Islet of Langerhans (tissue), 1 donor: ENCODE data around the gene ATP2B2.

Experiments used
- FAIRE-seq: peaks from one replicate; lab custom pipeline; 2011; peaks lifted over from hg19 to GRCh38; lab: Jason Lieb, UNC

ATP2B2 gene

GRCh38 chr3:10529809-10530208, 24.4 kb upstream of the ATP2B2 start:
- no peak for FAIRE-seq

GRCh38 chr3:10528046-10528445, 22.7 kb upstream of the ATP2B2 start:
- FAIRE-seq, result no peak

- FAIRE-seq, result no peak
These were observed 22.1 kb upstream of the ATP2B2 start for GRCh38 chr3:10527295-10528001.

DNA sequence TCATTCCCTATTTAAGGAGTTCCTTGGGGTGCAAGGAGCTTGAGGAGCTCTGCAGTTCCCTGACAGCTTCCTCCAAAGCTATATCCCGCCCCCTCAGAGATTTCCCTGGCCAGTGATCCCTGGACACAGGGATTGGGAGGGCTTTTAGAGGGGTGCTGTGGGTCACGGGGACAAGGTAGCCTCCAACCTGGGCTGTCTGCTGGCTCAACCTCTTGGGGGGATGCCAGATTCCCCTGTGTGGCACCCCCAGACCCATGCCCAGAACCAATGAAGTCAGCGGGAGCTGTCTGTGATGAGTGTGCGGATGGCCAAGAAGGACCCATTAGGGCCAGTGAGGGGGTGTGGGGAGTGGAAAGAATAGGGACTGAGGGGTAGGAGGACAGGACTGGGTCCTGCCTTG, 21.0 kb upstream of the ATP2B2 start:
- no peak for FAIRE-seq

- no peak for FAIRE-seq
These were observed 19.5 kb upstream of the ATP2B2 start for GRCh38 chr3:10524799-10525301.

GRCh38 chr3:10524270-10524669, 18.9 kb upstream of the ATP2B2 start:
- FAIRE-seq, result no peak

GRCh38 chr3:10523561-10523960, 18.2 kb upstream of the ATP2B2 start:
- FAIRE-seq, result no peak

DNA sequence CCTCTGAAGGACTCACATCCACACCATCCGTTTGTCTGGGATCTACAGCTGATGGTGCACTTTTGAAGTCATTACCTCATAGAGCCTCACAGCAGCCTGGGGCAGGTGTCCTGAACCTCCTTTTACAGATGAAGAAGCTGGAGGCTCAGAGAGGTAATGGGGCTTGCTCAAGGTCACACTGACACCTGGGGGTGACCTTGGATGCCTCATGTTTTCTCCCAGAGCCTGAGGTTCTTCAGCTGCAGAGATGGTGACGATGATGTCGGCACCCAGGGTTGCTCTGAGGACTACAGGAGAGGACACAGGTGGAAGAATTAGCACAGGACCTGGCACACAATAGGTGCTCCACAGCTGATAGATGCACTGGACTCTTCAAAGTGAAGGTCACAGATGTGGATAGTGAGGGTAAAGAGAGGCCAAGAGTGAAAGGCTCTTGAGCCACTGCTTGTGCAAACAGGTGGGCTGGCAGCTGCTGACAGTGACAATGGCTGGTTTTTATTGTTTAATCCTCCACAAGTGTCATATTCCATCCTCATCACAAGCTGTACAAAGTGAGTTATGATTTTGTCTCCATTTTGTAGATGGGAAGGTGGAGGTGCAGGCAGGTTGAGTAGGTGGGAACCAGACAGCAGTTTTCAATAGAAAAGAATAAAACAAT, 17.4 kb upstream of the ATP2B2 start:
- no peak for FAIRE-seq

DNA sequence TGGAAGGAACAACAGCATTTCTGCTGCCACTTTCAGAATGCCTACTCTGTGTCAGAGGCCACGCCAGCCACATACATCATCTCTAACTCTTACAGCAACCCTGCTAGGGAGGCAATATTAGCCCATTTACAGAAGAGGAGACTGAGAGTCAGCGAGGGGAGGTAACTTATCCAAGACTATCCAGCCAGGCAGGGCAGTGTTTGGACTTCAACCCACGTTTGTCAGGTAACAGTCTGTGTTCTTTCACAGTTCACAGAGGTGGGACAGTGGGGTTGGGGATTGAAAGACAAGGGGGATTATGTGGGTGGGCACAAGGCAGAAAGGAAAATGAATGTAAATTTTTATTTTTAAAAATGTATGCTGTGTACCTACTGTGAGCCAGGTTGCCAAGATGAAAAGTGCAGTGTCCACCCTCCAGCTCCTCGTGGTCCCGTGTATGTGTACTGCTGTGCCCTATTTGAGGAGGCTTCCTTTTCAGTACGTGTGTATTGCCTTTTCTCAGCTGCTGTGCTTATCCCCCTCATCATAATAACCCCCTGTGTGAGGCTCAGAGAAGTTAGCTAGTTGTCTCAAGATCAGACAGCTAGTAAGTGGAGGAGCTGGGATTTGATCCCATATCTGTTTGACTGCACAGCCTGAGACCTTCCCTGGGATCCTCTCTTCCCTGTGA, 16.5 kb upstream of the ATP2B2 start:
- FAIRE-seq, result no peak

GRCh38 chr3:10520072-10520471, 14.7 kb upstream of the ATP2B2 start:
- no peak for FAIRE-seq

- FAIRE-seq, result no peak
These were observed 13.8 kb upstream of the ATP2B2 start for GRCh38 chr3:10519236-10519635.

DNA sequence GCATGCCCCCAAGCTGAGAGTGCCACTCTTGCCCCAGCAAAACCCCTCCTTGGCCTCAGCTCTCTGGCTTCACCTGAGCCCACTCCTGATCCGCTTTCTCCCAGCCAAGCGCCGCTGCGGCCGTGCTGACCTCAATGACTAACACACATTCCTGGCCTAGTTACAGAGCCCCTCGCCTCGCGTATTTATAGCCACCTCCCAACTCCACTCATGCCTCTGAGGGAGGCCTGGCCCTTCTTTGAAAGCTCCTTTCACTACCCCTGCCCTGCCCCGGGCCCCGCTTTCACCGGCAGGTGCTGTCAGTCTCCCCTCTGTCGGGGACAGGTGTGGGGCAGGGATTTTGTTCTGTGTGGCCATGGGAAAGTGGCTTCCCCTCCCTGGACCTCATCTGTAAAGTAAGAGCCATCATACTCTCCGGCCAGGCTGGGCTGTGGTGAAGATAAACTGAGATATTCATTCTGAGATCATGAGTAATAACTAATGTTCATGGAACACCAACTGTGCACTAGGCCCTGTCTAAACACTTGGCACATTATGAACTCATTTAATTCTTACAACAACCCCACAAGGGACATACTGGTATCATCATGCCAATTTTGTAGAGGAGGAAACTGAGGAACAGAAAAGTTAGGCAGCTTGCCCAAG, 13.2 kb upstream of the ATP2B2 start:
- FAIRE-seq, result no peak

- no peak for FAIRE-seq
These were observed 12.2 kb upstream of the ATP2B2 start for GRCh38 chr3:10517627-10518026.

DNA sequence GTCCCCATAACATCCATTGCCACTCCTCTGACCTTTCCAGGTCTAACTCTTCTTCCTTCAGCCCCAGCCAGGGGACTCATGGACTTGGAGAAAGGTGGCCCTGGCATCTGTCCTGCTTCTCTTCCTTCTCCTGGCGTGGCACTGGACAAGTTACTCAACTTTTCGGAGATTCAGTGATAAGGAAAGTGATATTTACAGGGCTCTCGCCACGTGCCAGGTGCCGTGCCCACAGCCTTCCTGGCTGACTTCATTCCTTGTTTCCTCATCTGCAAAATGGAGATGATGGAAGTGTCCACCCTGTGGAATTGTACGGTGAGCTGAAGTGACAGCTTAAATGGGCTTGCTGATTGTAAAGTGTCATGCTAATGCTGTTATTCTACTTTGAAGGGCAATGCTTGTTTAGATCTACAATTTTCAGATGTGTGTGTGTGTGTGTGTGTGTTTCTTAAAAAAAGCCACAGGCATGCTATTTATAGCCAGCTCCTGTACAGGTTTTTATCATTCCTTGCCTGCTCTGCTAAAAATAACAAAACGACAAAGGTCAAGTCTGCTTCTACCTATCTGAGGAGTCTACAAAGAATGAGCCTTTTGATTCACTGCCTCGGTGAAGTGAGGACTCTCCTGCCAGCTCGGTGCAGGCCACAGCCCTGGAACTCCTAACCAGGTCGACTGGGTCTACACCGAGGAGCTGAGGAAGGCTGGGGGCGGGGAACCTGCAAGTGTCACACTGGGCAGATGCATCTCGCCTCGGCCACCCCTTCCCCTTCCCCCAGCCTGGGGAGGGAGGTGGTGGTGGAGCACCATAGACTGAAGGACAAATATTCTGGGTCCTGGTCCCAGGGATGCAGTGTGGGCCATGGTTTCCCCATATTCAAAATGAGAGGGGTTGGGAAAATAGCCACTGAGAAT, 11.4 kb upstream of the ATP2B2 start:
- no peak for FAIRE-seq

- no peak for FAIRE-seq
These were observed 10.6 kb upstream of the ATP2B2 start for GRCh38 chr3:10515884-10516495.

GRCh38 chr3:10515396-10515795, 10.0 kb upstream of the ATP2B2 start:
- FAIRE-seq, result no peak

DNA sequence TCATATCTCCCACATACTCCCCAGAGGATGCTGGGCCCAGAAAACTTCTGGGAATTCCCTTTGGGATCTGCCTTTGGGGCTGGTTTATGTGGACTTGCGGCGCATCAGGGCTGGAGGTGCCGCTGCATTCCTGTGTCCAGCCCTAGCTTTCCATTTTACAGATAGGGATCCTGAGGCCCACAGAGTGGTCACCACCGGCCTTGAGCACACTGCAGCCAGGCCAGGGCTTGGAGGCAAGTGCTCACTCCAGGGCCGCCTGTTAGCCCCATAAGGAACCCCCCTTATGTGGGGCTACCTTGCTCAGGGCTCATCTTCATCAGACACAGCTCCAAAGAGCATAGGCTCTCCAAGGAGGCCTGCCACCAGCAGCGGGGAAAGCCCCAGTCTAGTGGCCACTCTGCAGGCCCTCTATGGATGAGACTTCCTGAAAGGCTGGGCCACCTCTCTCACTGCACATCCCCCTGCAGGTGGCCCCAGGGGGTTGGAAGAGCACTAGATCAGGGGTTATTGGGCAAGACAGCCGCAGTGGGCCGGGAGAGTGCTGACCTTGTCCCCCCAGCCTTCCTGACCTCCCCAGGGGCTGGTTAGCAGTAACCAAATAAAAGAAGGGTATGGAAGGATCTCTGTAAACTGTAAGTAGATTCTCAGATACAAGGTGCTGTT, 9.2 kb upstream of the ATP2B2 start:
- no peak for FAIRE-seq

- FAIRE-seq, result no peak
These were observed 7.9 kb upstream of the ATP2B2 start for GRCh38 chr3:10513306-10513705.

- FAIRE-seq, result no peak
These were observed 7.3 kb upstream of the ATP2B2 start for GRCh38 chr3:10512687-10513086.

- no peak for FAIRE-seq
These were observed 6.6 kb upstream of the ATP2B2 start for GRCh38 chr3:10511809-10512494.
